GM19463 (cell line): ENCODE results near the gene KCNK1.

Experiments
- ATAC-seq: cut with Tn5 transposase; IDR thresholded peaks from one replicate; pipeline ENCODE4 v1.9.1; 2021; ENCODE audit warnings: mild to moderate bottlenecking, moderate library complexity; ENCODE audit not compliant: unreplicated experiment

Gene KCNK1

DNA sequence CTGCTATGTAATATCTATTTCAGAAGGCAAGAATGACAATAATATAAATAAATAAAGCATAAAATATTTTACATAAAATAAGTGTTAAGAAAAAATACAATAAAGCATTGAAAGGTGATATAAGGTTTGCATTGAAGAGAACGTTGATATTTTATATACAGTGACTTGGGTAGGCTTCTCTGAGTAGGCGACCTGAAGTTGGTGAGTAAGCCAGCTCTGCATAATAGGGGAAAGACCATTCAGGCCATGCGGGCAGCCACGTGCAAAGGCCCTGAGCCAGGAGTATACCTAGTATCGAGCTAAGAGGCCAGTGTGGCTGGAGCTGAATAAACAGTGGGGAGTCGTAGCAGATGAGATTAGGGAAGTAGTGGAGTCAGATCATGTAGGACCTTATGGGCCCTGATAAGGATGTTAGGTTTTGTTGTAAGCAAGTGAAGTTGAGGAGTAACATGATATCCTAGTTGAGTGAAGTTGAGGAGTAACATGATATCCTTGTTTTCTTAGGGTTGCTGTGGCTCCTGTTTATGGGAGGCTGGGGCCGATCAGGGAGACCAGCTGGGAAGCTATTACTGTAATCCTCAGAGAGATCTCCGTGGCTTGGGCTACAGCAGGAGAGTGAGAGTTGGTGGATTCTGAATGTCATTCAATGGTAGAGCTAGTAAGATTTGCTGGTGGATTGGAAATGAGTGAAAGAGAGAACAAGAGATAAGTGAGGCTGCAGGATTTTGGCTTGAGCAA, 22.0 kb downstream of the KCNK1 start:
- no peak for ATAC-seq

DNA sequence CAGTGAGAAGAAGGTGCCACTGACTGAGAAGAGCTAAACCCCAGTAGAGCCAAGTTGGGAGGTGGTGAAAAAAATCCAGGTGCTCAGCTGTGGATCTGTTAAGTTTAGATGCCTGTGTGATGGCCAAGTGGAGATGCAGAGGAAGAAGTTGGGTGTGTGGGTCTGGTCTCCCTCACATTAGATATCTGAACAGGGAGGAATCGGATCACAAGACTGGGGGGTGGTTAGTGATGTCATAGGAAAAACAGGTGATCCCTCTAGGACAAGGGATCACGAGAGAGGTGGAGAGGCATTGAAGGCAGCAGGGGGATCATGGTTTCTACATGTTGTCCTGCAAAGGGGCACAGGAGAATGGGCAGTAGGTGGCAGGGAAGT, 22.6 kb downstream of the KCNK1 start:
- no peak for ATAC-seq

DNA sequence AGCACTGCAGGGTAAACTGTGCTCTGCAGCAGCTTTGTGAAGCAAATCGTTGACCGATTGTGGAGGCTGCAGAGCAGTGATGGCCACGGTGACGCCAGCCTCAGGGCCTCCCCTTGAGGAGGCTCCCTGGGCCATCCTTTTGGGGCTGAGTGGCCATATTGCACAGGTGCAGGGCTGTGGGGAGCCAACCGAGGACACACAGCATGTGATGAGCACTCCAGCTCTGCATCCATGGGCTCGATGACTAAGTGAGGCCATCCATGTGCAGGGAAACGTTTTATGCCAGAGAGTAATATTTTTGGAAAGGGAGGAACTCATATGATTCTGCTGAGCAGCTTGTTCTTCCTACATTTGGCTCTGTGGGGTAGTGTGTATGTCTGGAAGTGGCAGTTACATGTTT, 24.6 kb downstream of the KCNK1 start:
- ATAC-seq = no peak

DNA sequence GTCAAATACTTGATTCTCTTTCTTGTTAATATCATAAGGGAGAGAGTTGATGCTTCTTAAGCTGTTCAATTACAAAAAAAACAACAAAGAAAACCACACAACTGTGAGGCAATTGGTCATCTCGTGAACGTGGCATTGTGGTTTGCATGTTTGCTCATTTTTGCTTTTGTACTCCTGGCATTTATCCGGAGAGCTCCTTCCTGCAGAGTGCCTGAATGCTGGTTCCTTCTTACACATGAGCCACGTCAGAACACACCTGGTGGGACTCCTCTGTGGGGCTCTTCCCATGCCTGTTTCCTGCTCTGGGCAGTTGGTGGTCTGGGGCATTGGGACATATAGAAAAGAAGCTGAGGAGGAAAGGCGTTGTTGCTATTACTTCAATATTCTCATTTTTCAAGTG, 25.7 kb downstream of the KCNK1 start:
- ATAC-seq = no peak

DNA sequence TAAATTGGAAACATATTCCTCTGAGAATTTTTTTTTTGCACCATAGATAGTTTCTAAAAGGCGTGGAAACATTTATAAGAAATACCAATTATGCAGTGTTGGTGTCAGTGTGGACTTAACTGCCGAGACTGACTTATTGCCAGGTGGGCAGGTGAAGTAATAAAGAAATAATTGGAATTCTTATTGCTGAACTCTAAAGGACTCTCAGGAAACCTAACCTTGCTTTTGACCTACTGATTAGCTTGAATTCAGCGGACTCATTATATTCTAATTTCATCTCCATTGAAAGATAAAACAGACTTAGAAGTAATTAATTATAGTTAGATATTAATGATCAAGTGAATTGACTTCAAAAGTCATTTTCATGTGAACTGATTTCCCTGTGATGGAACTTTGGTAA, 26.3 kb downstream of the KCNK1 start:
- no peak for ATAC-seq

DNA sequence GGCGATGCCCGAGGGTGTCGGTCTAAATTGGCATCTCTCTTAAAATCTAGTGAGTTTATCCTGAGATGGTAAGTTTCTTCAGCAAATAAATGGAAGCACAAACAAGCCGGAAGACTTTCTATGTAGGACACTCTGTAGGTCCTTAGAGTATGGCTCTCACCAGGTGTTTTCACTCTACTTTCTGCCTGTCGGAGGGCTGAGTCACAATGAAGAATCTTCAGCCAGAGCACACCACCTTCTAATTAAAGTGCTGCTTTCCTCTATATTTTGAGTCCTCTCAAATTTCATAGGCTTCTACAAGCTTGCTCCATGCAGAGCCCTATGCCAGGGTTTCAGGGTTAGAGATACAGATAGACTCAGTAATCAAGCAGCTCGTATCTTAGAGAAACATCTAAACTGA, 27.1 kb downstream of the KCNK1 start:
- ATAC-seq = no peak

DNA sequence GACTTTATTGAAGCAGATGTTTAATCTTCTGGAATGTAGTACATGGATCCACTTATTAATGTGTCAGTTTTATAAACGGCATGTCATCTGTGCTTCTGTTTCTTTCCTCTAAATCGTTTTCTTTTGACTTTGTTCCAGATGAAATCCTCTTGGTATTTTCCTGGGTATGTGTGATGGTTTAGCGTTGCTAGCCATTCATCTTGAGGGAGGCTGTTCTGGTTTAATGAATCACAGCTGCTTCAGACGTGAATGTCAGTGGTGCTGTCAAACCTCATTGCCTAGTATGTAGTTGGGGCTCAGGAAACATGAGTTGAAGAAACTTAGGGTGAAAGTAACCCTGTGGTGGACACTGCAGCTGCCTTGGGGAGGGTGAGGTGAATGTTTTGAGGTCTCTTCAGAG, 33.2 kb downstream of the KCNK1 start:
- ATAC-seq = no peak

DNA sequence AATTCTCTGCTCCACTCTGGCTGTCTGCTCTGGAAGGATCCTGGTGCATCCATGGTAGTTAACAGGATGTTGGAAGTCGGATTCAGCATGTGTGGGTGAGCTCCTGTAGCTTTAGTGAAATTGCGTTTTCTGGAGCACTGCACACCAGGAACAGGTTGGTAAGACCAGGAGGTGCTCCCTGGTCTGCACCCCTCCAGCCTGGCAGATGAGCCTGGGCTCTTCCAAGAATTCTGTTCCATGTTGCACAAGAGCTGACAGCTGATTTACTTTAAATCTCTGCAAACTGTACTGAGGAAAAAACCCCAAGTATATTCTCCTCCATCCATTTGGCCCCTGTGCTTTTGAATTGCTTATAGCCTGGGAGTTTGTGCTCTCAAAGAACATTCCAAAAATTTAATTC, 33.7 kb downstream of the KCNK1 start:
- no peak for ATAC-seq

DNA sequence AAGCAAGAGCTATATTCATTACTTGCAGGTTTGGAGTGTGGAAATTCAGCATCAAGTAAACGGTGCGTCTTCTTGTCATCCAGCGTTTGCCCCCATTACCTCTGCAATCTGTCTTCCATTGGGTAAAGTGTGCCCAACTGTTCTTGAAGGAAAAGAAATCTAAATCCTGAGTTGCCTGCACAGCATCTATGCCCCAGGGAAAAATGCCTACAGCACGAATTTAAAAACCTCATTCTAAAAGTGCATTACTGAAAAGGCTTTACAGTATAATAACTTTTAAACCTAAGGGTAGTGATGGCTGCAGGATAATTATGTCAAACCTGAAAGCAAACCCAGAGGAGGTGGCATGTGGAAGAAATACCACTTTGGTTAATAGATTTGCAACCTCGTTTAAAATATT, 37.2 kb downstream of the KCNK1 start:
- no peak for ATAC-seq

DNA sequence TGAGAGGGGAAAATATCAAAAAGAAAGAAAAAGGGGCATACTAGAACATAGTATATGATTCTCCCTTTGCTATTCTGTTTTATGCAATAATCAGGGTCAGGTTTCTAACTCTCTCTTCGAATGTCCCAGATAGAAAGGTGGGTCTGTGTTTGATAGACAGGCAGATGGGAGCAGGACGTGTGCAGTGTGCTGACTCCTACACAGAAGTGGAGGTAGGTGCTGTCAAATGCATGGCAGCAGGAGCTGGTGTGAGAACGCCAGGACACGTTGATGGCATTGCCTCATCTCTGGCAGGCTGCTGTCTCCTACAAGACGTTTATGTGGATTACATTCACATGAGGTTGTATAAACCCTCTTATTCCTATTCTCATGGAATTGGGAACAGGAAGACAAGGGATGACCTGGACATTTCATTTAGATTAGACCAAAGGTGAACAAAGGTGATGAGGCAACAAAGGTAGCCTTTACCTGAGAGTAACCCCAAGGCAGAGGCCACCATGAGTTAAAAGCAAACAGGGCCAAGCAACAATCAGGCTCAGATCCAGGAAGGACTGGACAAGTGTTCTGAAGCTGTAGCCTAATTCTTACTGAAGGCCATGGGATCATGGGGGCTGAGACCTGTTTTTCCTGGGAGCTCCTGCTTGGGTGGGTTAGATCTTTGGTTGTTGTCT, 37.8 kb downstream of the KCNK1 start:
- ATAC-seq = no peak

DNA sequence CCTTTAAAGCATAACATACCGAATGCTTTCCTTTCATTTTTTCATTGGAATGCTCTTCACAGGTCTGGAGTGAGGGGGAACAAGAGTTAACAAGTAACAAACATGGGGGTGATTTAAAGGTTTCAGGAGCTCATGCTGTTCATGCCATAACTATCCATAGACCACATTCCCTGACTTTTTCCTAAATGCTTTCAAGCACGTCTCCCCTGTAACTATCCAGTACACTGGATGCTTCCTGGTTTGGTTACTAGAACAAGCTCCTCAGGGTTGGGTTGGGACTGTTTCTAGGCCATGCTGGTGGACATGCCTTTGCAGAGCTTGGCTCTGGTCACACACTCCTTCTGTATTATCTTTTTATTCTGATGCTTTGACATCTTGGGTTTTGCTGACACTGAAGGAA, 38.6 kb downstream of the KCNK1 start:
- ATAC-seq = no peak

DNA sequence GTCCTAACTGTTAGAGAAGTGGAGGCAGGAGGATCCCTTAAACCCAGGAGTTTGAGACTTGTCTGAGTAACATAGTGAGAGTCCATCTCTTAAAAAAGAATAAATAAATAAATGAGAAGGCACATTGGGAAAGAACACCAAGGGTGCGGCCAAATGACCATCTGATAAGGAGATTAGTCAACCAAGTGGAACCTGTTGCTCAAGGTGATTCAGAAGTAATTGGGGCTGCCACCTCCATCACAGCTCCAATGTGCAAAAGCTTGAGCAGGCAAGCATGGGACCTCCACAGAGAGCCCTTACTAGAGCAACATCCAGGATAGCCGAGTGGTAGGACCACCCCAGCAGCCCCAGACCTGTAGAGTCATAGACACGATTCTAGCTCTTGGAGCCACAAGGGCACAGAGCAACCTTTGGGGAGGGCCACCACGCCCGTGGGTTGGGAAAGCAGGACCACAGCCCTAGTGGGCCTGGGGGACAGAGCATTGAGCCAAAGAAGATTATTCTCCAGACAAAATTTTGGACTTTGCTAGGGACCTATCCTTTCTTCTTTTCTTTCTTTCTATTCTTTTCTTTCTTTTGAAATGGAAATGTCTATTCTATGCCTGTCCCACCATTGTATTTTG, 40.9 kb downstream of the KCNK1 start:
- no peak for ATAC-seq

DNA sequence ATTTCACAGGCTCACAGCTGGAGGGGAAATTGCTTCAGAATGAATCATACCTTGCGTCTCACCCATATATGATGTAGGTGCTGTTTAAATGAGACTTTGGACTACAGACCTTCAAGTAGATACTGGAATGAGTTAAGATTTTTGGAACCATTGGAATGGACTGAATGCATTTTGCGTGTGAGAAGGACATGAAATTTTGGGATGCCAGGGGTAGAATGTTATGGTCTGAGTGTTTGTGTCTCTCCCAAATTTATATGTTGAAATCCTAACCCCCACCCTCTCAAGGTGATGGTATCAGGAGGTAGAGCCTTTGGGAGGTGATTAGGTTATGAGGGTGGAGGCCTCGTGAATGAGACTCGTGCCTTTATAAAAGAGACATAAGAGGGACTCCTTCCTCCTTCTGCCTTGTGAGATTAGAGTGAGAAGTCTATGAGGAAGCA, 41.4 kb downstream of the KCNK1 start:
- ATAC-seq = no peak

DNA sequence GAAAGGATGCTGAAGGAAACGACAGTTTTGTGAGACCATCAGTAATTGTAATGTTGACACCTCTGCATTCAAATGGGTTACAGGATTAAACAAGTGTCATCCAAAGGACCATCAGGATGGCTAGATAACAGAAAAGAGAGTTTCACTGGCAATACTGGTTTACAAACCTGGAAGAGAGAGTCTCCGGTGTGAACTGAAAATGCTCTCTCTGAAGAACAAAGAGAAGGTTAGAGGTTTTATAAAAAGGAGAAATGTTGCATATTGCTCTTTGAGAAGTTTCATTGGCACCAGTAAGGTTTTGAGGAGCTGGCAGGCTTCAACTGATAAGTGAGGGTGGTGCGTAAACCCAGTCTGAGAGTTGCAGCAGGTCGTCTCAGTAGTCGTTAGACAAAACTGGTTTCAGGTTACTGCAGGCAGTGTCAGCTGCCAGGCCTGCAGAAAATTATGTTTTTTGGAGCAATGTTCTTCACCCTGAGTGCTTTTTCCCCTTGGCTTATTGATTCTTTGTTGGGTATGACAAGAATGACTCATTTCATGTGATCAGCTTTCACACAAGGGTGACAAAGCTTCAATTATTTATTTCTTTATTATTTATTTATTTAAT, 42.2 kb downstream of the KCNK1 start:
- ATAC-seq = no peak

DNA sequence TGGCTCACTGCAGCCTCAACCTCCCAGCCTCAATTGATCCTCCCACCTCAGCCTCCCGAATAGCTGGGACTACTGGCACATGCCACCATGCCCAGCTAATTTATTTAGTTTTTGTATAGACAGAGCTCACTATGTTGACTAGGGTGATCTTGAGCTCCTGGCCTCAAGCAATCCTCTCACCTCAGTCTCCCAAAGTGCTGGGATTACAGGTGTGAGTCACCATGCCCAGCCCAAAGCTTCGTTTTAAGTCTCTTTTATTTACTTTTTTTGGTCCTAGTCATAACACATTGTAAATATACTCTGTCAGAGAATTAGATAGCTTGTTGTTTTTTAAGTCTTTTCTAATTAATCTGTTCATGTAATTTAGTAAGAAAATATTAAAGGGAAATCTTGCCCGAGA, 42.8 kb downstream of the KCNK1 start:
- ATAC-seq = no peak

DNA sequence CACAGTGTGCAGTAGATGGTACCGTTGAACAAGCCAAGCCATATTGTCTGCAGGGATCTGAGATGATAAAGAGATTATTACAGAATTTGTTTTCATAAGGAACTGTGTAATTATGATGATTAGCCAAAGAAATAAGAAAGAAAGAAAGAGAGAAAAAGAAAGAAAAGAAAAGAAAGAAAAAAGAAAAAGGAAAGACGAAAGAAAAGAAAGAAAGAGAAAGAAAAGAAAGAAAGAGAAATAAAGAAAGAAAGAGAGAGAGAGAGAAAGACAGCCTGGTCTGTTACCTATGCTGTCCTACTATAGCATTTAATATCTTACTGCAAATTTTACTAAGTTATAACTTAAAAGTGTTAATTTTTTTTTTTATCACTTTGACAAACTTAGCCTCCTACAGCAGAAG, 43.6 kb downstream of the KCNK1 start:
- ATAC-seq = no peak

DNA sequence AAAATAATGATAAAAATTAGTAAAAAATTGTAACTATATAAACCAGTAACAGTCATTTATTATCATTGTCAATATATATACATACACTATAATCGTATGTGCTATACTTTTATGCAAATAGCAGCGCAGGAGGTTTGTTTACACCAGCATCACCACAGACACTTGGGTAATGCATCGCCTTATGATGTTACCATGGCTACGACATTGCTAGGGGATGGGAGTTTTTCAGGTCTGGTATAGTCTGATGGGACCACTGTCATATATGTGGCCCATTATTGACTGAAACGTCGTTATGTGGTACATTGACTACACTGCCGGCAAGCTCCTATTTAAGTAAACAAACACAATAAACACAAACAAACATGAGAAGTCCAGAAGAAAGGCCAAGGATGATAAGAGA, 45.6 kb downstream of the KCNK1 start:
- ATAC-seq = no peak

DNA sequence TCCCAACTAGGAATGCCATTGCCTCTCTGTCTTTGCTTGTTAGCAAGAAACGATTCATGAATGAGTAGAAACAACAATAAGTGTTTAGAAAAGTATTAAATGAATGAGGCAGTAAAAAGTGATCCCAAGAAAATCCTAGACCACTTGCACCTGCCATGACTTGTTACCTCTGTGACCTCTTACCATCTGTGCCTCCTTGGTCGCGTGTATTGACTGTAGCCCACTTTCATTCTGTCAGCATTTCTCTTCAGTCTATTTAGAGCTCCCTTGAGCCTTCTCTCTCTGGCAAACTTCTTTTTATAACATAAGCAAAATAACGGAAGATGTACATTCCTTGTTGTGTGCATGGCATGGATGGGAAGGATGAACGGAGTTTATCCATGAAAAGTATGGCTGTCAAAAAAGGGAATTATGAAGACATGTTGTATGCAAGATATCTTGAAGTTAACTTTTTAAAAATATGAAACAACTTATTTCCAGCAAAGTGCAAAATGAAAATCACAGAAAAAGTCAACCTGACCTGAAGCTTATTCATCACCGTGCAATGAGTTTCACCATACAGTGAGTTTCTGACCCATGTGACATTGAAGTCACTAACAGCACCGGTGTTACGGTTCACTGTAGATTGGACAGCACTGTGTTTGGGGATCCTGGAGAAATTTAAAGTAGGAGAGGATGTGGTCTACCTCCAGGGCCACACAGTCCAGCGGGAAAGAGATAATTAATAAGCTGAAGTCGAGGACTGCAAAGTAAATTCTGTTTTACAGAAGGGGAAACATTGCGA, 47.7 kb downstream of the KCNK1 start:
- ATAC-seq = no peak

DNA sequence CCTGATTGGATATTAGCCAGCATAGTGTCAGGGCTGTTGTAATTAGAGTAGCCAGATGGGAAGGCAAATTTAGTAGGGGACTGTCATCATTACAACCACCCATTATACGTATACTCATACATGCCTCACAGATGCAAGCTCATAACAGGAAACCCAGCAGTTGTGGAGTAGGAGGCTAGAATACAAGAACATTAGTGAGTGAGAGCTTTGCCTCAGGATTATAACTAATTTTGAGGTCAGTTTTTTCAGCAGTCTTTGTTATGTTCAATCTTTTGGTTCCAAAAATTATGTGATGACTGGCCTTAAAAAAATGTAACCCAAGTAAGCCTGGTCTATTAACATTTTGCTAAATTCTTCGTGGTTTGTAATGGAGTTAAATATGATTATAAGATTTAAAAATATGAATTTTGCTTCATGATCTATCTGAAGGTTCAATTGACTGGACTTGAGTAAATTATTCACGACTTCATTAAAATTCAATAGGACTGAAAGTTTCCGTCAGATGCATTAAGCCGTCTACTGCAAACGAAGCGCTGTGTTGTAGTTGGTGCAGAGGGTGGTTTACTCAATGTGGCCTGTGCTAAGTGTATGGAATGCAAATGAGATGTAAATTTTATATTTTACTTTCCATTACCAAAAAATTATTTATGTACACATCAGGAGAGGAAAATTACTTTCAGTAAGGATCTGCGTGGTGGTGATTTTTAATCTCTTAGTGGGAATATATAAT, 48.8 kb downstream of the KCNK1 start:
- no peak for ATAC-seq

DNA sequence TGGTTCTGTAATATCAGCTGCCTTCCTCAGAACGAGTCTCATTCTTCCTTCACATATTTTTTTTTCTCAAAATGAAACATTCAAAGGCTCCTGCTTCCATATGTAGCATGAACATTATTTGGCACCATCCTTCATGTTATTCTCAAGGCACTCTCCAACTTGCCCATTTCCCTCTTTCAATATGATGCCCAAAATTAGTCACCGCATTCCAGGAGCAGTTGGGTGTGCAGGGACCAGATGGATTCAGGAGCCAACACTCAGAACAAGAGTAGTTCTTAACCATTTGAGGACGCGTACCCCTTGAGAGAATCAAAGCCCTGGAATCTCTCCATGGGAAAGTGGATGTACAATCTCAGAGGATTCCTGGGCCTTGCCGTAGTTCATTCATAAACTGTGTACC, 50.3 kb downstream of the KCNK1 start:
- ATAC-seq = no peak
